NOMO-1 (cell line): Measurements from ENCODE around the gene CASQ2.

ENCODE experiments used
- DNase-seq, 2 experiments: peaks; one replicate each; lab custom pipeline; 2025; ENCODE audit not compliant: unreplicated experiment in 2 of 2; lab: John Stamatoyannopoulos, UW

The CASQ2 gene

DNA sequence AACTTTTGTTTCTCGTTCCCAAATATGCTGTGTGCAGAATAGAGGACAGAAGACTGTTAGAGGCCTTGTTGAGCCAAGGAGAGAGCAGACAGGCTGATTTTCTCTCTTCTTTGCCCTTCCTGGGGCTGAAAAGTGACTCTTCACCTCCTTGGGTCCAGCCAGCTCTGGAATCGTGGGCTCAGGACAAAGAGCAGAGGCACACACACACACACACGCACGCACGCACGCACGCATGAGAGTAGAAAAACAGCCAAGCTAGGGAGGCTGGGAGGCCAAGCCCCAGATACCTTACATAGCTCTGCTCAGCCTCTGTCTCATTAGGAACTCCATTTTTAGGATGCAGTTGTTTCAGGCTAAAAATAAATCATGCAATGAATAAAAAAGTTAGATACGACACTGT is at the start of gene CASQ2:
Gene CASQ2 (minus strand): TSS at position 166 of the 400 bp plus-strand sequence. CDS start 173 bp downstream, outside the sequence.
- DNase-seq = no peak

DNA sequence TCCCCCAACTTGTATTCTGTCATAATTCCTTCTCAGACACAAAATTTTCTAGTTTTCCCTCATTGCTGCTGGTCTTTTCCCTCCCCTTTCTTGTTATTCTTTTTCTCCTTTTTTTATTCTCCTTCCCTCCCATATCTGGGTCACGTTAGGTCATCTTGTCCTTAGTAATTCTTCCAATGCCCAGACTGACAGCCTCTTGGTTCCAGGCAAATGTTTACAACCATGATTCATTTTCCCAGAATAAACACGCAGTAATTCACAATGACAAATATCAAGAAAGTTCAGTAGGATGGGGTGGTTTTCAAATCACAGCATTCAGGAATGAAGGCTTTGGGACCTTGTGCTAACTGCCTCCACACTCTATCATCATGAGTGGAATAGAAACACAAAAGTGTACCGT is 47.2 kb upstream of the CASQ2 start:
- DNase-seq = no peak

DNA sequence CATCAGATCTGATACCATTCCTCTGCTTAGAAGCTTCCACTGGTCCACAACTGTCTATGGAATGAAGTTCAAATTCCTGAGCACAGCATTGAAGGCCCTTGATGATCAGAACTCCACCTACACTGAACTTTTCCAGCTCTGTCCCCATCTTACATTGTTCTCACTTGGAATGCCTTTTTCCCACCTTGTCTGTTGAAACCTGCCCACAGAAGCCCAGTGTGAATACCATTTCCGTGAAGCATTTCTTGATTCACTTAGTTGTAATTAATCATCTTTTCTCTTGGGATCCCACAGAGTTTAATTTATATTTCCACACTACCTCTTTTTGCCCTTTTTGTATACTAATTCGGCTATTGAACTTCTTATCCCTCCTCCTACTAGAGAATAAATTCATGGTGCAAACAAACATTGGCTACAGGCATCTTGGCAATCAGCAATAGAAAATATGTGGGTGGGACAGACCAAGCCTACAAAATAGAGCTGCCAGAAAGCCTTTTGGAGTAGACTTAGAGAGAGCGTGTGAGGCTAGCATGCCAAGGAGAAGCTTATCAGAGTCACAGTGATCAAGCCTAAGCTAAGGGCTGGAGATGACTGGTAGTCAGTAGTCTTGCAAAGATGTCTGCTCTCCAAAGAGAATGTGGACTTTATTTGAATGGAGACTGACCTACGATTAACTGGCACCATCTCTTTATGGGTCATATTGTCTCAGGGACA is 46.3 kb upstream of the CASQ2 start:
- DNase-seq = no peak

DNA sequence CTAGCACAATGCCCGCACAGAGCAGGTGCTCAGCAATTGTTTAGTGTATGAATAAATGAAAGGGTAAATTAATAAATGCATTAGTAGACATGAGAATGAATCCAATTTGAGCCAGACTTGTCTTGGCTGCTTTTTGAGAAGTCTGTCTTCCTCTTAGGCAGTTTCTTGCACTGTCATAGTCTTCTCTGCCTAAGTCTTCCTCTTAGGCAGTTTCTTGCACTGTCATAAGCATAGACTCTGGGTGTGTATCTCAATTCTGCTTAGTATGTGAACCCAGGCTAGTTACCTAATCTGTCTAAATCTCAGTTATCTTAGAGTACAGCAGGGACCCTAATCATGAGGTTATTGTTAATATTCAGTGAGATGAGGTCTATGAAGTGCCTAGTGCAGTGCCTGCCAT is 45.2 kb upstream of the CASQ2 start:
- DNase-seq = peak in 1 of 2 experiments; percentile 72

DNA sequence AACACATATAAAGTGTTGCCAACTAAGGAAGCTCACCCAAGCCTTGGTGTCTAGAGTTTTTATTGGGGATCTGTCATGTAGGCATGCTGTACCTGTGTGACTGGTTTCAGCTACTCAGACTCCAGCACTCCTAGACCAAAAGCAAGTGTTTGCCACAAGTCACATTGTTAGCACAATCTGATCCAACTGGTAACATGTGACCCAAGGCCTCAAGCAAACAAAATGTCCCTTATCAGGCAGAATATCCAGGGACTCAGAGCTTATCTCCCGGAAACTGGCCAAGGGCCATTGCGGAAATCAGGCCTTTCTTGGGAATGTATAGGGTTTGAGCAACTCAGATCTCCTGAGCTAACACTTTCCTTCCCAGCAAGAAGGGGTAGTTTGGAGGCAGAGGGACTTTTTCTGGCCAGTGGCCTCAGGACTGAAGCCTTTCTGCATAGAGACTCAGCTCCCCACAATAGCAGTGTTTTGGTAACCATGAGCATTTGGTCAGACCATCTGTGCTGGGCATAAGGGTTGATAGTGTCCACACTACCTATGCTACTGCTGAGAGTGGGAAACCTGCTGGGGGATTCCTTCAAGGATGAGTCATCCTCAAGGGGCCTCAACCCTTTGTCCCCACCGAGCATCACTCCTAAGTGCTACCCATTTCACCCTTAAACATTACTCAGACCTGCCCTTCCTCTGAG is 42.8 kb upstream of the CASQ2 start:
- DNase-seq = no peak

DNA sequence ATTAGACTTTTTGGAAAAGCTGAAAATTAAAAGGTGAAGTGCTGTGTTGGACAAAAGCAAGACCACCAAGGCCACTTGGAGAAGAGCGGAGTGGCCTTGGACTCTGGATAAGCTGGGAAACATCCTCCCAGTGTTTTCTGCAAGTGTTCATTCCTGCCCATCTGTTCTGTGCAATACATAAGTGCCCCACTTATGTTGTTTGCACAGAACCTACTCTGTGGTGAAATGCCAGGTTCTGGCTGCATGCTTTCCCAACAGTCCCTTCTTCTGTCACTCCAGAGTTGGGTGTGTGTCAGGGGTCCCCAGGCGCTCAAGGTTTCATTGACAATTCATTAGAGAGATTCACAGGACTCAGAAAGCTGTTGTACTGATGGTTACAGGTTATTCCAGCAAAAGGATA is 42.1 kb upstream of the CASQ2 start:
- no peak for DNase-seq

DNA sequence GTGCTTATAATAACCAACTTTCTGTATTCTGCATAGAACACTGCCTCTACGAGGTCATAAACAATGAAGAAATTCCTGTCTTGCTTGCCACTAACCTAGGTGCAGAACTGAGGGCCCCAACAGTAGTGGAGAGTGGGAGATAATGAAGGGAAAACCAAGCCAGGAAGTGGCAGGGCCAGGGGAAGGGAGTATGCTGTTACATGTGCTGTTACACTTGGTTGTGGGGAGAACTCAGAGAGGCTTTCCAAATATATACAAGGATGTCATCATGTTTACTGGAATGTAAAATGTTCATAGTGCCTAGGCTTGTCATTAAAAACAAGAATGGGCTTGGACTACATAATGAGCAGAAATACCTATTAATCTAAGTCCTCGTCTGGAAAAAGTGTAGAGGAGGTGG is 41.3 kb upstream of the CASQ2 start:
- no peak for DNase-seq

DNA sequence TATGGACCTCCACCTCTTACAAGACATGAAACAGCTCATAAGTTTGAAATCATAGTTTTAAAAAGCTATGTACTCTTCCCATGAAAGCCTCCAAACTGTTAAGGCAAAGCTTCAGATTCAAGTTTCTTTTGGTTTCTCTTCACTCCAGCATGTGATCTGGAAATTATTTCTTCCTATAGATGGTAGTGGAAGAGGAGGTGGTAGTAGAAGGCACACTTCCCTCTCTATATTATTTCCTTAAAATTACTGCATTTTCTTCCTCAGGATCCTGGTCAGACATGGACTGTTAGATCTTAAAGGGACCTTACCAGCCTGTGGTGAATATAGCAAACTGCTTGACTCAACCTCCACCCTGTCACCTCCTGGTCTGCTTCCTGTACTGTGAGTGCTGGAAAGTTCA is 40.6 kb upstream of the CASQ2 start:
- DNase-seq = no peak

DNA sequence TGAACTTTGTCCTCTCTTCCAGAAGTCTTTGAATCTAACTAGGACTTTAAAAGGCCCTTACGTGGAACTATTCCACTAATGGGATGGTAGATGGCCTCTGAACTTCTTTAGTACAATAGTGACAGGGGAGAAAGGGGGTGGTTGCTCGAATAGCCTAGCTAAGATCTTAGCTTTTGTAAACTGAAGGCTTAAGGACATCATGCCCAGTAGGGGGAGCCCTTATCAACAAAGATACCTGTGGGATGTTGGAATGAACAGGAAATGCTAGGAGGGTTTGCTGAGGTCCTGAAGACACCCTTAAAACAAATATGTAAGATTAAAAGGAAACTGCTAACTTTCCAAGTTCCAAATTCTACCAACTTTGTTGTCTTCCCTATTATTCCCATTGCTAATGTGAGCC is 39.2 kb upstream of the CASQ2 start:
- DNase-seq = peak; percentile 45 to 68

DNA sequence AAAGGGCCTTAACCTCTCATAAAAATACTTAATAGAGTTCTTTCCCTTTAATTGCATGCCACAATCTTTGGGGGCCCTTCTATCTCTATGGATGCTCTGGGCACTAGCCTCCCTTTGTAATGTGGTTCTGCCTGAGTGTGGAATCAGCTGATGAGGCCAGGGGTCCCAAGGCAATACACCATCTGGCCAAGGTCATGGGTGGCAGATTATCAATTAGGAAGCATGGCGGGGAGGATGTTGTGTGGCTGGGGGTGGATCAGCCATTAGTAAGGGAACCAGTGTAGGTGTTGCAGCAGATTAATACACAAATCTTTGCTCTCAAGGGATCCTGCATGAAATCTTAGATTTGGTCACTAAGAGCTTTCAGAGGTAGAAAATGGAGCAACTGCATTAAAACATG is 37.1 kb upstream of the CASQ2 start:
- DNase-seq = no peak

DNA sequence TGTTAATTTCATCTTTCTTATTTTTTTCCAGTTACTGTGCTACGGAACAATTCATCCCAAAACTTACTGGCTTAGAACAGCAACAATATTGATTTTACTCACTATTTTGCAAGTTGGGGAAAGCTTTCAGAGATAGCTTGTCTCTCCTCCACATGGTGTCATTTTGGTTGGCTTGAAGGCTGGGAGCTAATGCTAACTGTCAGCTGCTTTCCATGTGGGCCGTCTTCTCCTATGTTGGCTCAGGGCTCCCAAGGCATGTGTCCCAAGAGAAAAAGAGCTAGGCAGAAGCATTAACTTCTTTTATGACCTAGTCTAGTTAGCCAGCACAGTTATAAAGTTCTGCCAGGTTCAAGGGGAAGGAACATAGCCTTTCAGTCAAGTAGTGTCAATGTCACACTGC is 33.9 kb upstream of the CASQ2 start:
- DNase-seq = no peak

DNA sequence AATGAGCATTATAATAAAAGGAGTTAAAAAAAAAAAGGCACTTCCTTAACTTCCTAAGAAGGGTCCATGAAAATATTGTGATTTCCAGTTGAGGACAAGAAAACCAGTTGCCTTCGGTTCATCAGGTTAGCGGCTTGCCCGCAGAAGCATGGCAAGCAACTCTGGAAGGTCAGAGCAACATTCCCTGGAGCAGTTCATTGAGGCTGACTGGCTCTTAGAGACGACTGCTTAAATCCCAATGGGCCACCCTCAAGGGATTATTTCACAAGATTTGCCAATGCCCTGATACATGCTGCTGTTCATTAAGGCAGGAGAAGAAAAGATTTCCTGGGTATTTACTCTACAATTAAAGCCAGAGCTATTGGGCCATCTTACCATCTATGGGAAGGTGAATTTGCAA is 29.0 kb upstream of the CASQ2 start:
- no peak for DNase-seq

DNA sequence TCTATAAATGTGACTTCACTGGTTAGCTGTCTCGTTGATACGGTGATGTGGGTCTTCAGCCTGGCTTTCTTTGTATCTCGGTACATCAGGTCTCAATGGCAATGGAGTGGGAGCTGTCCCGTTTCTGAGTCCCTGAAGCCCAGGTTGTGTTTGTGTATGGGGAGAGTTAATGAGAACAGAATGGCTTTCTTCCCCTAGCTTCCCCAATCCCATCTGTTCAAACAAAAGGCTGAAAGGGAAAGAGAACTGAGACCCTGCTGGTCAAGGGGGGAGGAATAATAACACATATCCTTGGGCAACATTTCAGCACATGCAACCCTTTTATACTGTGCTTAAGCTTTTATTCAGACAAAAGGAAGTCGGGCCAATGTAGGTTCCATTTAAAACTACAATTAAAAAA is 28.4 kb upstream of the CASQ2 start:
- DNase-seq = no peak

DNA sequence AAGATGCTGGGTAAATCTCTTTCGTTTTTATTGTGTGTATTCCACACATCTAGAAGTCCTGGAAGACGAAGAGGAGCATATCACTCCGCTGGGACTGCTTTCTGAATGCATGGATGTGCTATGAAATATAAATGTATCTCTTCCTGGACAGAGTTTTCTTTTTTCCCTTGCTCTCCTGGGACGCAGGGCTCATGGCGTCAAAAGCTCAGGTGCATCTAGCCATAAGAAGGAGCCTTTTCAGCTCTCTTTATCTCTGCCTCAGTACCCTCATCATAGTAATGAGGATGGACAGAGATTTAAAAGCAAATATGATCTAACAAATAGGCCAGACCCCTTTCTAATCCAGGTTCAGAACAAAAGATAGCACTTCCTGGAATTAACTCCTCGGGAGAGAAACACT is 27.5 kb upstream of the CASQ2 start:
- no peak for DNase-seq

DNA sequence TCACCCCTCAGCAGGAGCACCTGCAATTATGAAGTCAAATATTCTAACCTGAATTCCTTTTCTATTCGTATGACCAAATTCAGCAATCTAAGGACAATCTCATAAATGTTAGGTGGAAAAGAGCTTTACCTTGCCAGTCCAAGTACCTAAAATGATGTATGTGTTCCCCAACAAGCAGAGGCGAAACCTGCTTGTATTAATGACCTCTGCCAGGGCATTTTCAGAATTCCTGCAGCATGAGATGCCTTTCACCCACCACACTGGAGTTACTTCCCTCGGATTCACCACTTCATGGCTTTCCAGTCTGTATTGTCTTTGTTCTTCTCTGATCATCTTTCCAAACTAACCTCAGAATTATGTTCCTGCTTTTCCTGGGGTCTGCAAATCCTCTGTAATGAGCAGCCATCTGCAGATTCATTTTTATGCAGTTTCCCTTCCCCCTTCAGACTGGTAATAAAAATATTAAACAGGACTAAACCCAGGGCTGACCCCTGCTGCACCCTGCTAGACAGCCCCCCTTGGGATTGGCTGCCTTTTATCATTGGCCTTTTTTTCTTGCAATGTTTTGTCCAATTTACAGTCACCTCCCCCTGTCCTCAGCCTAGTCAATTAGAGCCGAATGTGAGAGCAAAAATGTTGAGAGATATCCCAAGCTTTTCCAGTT is 26.6 kb upstream of the CASQ2 start:
- no peak for DNase-seq

DNA sequence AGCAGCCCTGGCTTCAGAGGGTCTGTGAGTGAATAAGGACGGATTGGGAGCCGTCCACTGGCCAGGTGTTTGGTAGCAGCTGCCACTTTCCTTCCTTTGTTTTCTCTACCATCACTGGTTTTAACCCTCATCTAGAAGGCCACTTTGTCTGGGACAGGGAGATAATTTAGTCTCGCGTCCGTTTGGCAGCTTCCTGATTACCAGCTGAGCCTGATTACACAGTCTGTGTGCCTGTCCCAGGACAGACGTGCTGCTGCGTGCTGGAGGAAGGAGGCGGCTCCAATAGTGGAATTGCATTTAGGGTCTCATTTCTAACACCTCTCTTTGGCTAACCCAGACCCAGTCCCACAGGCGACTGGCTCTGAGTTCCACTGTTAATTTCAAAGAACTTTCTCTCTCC is 24.6 kb upstream of the CASQ2 start:
- no peak for DNase-seq

DNA sequence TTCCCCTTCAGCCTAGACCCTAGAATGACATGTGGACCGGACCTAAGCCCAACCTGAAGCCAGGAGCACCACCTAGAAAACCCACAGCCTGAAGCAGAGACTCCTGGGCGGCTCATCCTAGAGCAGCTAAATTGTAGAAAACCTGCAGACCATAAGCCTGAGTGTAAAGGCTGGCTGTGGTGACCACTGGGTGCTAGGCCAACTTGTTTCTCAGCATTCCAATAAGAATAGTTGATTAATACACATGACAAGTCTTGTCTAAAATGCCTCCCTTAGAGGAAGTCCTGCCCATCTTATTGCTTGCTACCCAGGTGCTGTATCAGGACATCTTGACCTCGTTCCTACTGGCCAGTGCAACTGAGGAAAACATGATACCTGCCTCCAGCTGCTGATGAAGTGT is 23.3 kb upstream of the CASQ2 start:
- no peak for DNase-seq

DNA sequence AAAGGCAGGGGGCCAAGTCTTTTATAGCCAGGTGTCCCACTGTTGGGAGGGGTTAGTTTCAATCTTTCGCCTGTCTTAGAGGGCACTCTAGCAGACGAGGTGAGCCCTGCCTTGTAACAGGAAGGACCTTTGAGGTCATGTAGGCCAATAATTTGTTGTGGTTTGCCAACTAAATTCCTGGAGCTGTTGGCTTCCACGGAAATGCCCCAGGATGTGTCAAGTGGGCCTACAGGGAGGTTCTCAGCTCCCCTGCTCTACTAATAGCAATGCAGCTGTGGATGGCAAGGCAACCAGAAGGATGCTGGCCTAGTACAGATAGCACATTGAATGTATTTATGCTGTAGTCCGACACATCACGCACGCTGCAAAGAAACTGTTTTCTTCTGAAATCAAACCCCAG is 22.3 kb upstream of the CASQ2 start:
- no peak for DNase-seq

DNA sequence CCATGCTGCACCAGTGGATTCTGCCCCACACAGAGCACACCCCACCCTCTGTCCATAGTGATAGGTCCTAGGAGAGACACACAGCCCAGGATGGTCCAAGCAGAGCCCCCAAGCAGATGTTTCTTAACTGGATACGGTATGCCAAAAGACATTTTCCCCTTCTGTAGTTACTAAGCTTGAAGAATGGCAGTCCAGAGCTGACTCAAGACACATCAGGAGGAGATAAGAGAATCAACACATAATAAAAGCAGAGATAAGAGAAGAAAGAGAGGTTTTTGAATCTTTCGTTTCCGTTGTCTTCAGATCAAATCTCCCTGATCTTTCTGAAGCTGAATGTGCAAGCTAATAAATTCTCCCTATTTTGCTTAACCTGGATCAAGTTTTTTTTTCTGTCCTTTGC is 21.8 kb upstream of the CASQ2 start:
- no peak for DNase-seq

DNA sequence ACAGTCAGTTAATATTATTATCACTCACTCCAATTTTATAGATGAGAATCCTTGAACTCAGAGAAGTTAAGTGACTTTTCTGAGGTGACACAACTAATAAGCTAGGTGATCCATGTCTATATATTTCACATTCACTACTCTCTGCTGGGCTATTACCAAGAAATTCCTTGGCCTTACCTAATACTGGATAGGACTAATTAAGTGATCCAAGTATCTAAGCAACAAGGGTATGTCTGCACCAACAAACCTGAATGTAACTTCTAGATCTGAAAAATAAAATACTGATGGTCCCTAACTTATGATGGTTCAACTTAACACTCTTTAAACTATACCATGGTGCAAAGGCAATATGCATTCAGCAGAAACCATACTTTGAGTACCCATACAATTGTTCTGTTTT is 14.8 kb upstream of the CASQ2 start:
- DNase-seq = no peak

DNA sequence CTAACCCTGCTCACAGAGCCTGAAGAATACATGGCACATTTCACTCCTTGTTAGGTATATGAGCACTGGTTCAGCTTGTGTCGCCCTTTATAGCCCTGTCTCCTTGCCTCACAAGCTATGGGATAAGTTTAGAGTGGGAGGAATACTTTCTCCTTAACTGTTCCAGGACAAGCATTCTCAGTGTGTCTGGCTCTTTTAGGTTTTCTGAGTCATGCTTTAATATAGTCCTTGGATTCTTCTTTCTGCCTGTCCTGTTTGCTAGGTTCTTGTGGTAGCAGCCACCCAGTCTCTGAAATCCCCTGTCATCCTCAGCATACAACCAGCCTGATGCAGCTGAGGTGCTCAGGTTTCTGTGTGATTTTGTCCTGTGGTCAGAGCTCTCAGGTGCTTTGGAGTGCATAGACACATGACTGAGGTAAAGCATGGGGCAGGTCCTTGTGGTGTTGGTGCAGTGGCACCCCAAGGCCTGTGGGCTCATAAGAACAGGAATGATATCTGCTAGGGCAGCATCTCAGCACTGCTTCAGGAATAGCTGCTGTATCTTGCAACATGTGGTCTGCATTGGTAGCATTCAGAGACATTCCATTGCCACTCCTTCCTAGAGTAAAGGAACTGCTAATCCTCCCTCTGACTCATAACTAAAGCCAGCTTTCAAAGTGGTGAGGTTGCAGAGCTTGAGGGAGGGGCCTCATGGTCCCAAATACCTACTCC is 14.2 kb upstream of the CASQ2 start:
- no peak for DNase-seq

DNA sequence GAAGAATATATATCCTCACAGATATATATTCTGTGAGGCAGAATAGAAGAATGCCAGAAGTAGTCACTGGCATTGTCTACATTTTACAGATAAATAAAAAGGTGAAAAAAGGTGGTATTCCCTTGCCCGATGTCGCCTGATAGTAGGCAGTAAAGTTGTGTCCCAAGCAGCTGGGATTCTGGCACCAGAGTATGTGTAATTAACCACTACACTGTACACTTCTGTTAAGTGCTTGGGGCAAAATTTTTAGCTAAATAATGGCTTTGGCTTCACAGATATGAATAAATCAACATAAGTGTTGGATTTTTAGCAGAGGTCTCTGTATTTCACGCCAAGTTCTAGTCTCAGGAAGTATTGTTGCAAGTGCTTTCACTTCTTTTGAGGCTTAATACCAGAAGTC is 13.3 kb upstream of the CASQ2 start:
- DNase-seq = no peak
